ENCODE data around the gene SLC6A6.

- TF ChIP-seq EZH2 (IDR thresholded peaks at IDR 0.05; ENCODE audit: insufficient read depth, poor library complexity, severe bottlenecking) (no peak), EZH2phosphoT487 (IDR thresholded peaks at IDR 0.05; ENCODE audit: insufficient read depth, low read depth) (no peak)
Measured at GRCh38 chr3:14471690-14472089, 69.3 kb downstream of the SLC6A6 start.
